HCEC 1CT (cell line): ENCODE measurements around the gene HBEGF.
A peak's percentile ranks its signal among the peaks of the same experiment; 100 is the strongest.
"Not testable (repeated sequence)": the region's sequence is repeated elsewhere in the genome, so short reads cannot be mapped to it uniquely, and the experiment has no call there.

ENCODE experiments used
- DNase-seq: peaks from one replicate; pipeline ENCODE4 v3.0.0-alpha.2; 2017

The HBEGF gene

DNA sequence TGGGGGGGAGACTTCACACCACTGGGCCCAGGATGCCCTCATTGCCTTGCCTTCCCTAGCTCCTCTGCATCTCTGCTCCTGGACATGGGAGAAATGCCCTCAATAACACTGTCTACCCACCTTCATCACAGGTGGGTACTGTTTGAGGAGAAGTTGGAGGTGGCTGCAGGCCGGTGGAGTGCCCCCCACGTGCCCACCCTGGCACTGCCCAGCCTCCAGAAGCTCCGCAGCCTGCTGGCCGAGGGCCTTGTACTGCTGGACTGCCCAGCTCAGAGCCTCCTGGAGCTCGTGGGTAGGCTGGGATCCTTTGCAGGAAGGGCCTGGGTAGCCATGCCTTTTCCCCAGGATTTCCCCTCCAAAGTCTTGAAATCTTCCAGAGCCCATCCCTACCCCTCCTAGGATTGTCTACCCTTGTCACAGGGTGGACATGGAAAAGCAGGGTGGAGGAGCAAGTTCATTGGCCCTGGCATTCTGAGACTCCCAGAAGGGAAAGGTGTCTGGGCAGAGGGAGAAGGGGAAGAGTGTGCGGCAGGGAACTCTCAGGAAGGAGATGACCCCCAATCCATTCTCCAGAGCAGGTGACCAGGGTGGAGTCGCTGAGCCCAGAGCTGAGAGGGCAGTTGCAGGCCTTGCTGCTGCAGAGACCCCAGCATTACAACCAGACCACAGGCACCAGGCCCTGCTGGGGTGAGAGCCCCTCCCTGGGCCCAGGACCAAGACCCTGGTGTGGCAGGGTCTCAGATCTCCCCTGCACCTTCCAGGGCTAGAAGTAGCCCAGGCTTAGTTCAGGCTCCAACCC is 14.5 kb upstream of the HBEGF start:
- DNase-seq, result no peak

DNA sequence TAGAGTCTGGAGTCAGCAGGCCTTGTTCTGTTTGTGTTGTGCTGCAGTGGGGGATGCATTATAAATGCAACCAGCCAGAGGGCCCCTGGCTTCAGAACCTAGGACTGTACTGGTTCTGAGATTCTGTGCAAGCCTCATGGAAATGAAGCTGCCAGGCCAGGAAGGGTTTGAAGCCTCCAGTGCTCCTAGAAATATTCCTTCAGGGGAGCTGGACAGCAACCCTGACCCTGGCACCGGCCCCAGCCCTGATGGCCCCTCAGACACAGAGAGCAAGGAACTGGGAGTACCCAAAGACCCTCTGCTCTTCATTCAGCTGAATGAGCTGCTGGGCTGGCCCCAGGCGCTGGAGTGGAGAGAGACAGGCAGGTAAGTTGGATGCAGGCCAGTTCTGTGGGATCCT is 13.7 kb upstream of the HBEGF start, which contains the start of gene SLC4A9:
SLC4A9 (plus strand) TSS at position 94 of the 400 bp plus-strand sequence; CDS start at position 137, 43 bp downstream.
- DNase-seq, result no peak

DNA sequence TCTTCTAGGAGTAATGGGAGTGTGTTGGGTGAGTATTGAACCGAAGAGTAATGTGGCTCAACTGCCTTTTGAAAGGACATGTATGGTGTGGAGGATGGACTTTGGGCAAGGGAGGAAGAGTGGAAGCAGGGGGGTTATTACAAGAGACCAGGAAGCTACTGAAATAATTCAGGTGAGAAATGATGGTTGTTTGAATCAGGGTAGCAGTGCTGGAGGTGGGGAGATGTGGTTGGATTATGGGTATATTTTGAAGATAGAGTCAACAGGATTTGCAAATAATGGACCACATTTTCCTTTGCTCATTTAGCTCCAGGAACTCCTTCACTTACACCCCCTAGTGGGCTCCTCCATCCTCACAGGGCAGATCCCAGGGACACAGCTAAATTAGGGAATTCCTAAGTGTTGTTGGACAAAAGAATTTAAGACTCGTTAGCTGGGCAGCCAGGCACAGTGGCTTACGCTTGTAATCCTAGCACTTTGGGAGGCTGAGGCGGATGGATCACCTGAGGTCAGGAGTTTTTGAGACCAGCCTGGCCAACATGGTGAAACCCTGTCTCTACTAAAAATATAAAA is 12.4 kb upstream of the HBEGF start:
- DNase-seq, result peak; percentile 64

DNA sequence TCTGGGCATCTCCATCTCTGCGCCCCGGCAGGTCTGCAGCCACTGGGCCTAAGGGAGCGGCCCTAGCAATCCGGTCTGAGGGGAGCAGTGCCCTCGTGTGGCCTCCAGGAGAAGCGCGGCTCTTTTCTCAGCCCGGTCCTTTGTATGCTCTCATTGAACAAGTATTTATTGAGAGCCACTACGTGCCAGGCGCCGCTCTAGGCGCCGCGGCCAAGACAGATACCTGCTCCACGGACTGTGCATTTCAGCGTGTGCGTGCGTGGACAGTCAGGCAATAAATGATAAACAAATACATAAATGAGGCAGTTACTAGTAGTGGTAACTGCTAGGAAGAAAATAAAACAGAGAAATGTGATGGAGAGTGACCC is 11.3 kb upstream of the HBEGF start:
- peak; percentile 82 for DNase-seq

DNA sequence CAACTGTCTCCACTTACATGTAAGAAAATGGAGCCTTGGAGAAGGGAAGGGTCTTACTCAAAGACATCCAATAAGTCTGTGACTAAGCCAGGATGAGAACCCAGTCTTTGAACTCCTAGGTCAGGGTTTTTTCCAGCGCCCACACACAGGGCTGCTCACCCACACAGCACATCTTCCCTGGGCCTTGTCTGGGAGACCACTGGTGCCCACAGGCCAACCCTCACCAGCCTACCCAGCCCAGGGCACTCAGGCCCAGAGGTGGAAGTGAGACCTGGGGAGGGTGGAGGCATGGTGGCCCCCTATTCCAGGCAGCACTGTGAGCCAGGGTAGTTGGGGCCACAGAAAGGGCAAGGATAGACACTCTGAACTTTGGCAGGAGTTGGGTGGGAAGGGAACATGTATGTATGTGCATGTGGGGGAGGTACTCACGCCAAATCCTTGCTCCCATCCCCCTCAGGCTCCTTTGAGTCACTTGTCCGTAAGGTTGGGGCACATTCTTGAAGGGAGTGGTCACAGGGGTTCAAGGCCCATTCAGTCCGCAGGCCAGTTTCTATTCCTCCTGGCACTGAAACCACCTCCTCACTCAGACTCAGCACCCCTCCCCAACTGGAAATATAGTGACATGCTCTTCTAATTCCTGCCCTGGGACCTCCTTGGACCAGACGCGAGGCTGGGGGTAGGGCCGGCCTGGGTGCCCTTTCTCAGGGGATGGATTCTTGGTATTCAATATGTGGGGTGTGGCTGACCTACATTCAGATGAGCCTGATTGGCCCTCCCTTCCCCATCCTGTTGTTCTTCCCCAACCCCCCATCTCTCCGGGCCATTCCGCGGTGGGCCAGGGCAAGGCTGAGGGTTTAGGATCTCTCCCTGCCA is 10.7 kb upstream of the HBEGF start:
- DNase-seq, result no peak

DNA sequence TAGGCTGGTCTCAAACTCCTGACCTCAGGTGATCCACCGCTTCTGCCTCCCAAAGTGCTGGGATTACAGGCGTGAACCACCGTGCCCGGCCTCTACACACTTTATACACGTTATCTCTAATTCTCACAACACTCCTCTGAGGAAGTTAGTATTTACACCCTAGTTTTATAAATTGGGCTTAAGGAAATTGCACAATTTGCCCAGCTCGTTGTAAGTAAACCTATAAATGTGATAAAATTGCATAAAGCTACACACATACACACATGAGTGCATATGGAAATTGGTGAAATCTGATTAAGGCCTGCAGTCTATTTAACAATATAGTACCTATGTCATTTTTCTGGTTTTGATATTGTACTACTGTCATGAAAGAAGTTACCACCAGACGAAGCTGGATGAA is 9.1 kb upstream of the HBEGF start:
- DNase-seq, result no peak

DNA sequence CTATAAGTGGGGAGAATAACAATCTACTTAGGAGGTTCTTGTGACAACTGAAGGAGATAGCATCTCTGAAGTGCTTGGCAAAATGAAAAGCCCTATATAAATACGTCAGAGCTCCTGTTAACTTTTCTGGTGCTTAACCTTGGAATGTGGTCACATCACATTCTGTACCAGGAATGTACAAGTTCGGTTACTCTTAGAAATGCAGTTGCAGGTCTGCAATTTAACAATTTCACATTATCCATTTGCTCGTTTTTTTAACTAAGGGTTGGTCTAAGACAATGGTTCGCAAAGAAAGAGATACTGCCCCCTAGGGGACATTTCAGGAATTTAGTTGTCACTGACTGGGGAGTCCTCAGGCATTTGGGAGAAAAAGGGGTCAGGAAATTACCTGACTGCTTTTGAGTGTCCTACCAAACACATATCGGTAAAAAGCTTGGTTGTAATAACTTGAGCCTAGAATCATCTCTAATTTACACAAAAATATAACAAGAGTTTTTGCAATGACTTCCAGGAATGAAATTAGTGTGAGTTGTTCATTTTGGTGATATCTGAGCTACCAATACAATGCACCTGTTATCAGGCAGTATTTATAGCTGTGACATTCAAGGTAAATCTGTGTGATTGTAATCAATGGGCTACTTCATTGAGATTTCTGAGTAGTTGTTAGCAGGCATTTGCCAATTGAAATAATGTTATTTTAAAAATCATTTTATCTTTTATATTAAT is 5.4 kb upstream of the HBEGF start:
- DNase-seq, result peak; percentile 55

DNA sequence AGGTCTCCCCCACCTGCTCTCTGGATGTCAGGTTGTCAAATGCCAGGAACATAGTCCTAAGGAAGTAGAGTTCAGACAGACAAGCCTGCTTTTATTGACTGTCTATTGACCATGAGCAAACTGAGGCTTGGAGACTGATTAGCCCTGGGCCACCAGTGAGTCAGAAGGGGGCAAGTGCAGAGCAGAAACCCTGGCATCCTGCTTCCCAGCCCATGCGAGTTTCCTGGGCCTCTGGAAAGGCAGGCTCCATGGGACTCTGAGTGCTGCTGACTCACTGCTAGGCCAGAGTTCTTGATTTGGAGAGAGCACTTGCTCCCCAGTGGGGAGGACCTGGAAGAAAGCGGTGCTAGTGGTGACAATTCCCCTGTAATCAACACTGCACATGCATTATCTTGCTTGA is 2.8 kb upstream of the HBEGF start:
- peak; percentile 37 for DNase-seq

DNA sequence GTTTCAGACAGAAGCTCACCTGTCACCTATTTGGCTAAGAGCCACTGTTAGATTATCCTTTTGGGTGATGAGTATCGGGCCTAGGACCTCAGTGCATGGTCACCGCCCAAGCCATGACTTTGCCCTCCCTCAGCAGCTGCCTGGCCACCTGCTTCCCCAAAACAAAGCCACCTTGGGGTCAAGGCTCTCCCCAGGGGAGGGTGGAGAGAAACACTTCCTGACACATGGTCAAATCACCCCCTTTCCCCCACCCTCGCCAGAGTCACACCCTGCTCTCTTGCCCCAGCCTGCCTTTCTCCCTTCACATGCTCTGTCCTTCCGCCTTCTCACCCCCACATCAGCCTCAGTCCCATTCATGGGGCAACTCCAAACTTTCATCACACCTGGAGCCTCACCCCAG is 1.7 kb upstream of the HBEGF start:
- DNase-seq, result no peak

DNA sequence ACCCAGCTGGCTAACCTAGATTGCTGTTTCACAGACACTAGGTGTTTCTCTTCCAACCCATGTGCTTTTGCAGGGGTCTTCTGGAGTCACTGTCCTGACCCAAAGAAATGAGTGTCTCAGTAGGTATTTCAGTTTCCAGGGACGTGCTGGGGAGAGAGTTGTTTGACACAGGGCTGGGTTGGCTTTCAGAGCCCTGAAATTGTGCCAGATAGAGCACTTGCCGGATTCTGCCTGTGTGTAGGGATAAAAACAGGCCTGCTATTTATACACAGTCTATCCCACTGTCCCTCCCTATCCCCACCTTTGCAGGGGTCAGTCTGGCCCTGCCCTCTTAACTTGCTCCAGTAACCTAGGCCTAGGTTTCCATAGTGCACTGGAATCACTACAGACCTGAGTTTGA is 957 bp upstream of the HBEGF start:
- DNase-seq, result no peak

DNA sequence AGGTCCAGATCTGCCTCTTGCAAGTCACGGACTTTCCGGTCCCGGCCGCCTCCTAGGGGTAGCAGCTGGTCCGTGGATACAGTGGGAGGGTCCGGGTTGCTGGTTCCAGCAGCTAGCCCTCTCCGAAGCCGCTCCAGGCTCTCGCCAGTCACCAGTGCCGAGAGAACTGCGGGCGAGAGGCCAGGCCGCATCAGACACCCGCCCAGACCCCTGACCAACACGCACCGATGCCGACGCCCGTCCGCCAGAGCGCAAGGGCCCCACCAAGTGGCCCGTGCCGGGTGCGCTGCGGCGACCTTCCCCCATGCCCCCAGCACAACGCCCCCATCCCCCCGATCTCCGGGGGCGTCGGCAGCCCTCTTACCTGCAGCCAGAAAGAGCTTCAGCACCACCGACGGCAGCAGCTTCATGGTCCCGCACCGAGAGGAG is 470 bp downstream of the HBEGF start:
- DNase-seq, result peak; percentile 41

DNA sequence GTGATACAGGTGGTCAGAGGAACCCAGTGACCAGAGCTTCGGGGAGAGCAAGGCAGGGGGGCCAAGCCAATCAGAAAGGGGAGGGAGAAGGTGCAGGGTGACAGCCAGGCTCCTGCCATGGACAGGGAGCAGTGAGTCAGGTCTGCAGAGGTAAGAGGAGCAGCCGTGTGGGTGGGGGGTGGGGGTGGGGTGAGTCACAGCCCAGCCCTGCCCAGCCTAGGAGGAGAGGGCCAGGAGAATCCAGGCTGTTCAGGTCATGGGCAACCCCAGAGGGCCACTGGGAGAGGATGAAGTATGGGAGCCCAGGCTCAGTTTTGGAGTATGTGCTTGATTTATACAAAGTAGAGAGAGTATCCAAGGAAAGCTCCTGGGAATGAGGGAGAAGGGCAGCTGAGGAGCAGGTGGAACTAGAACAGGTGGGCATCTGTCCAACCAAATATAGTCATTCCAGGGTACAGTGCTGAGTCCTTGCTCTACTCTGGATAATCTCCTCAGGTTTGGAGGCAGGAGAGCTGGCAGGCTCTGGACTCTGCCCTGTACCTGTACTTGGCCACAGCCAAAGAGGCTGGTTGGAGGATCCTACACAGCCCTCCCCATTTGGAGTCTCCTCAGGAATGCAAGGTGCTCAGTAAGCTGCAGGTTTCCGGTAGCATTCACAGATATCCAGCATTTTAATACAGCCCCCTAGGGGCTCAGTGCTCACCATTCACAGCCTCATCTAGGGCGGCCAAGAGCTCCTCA is 1.6 kb downstream of the HBEGF start:
- DNase-seq, result no peak

DNA sequence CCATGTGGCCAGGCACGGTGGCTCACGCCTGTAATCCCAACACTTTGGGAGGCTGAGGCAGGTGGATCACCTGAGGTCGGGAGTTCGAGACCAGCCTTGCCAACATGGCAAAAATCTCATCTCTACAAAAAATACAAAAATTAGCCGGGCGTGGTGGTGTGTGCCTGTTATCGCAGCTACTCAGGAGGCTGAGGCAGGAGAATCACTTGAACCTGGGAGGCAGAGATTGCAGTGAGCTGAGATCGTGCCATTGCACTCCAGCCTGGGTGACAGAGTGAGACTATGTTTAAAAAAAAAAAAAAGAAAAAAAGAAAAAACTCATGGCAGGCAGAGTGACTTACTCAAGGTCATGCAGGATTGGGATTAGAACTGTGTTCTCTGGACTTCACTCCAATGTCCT is 2.6 kb downstream of the HBEGF start:
- not testable (repeated sequence) for DNase-seq

DNA sequence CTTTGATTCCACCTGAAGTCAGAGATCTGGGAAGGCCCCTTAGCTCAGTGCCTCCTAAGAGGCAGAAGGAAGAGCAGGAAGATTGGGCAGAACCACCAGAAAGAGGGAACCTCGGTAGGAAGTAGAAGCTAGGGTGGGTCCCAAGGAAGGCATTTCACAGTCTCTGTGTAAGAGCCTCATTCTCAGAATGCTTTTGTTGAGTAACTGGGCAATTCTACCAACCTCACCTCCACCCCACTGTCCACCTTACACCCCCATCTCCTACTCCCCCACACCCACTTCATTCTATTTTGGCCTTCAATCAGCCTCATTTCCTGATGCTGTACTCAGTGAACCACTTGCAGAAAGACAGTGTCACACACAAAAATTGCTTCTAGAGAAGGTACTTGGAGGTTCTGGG is 3.5 kb downstream of the HBEGF start:
- DNase-seq, result no peak

DNA sequence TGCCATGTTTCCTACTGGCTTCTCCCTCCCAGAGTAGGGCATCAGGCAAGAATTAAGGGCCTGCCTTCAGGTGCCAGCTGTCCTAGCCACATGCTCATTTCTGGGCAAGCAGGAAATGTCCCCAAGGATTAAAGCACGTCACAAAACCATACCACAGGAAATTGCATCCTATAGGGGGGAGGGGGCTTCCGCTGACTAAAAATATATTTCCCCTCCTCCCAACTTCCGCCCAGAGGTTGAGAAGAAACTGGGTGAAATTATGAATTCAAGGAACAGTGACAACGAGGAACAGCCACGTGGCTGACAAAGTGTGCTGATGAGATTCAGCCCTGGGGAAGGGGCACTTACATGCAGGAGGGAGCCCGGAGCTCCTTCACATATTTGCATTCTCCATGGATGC is 4.1 kb downstream of the HBEGF start:
- no peak for DNase-seq

DNA sequence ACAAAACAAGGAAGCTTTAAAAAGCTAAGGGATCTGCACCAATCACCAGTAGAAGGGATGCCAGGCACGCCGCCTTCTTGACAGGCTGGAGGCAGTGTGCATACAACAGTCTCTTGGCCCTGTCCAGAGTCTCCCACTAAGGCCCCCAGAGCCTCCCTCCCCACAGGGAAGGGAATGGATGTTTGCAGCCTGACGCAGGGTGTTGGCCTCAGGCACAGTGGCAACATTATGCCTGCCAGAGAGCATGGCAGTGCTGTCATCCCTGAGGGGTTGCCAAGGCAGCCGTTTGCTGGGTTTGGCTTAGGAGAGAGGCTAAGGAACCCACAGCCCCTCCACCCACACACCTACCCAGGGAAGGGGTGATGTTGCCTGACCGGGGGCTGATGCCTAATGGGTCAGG is 4.8 kb downstream of the HBEGF start:
- DNase-seq, result no peak

DNA sequence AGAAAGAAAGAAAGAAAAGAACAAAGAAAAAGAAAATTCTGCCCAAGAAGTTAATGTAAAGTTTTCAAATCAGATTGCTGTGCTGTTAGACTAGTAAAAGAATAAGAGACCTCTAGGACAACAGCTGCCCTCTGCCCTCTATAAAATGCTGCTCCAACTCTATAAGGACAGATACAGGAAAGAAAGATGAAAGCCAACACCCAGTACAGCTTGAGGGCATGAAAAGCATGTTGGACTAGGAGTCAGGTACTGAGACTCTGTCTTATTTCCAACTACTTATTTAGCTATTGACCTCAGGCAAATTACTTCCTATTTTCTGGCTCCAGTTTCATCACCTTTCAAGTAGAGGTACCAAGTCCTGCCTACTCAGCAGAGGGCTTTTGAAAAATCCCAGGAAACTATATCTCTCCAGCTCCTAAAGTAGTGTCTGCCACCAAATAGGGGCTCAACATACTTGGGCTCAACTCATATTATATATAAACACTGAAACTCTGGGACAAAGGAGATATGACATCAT is 5.7 kb downstream of the HBEGF start:
- no peak for DNase-seq

DNA sequence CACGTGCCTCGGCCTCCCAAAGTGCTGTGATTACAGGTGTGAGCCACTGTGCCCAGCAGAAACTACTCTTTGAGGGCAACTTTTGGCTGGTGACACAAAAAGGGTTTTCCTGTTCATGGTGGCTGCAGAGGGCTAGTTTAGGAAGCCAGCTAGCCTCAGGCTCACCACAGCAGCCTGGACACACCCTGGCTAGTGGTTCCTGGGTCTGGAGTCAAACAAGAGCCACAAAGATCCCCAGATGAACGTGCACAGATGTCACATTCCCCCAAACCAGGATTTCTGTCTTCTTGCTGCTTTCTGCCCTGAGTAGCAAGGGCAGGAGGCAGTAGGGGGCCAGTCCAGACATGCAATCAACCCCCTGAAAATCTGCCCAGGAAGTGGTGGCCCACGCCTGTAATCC is 6.8 kb downstream of the HBEGF start:
- DNase-seq, result no peak

DNA sequence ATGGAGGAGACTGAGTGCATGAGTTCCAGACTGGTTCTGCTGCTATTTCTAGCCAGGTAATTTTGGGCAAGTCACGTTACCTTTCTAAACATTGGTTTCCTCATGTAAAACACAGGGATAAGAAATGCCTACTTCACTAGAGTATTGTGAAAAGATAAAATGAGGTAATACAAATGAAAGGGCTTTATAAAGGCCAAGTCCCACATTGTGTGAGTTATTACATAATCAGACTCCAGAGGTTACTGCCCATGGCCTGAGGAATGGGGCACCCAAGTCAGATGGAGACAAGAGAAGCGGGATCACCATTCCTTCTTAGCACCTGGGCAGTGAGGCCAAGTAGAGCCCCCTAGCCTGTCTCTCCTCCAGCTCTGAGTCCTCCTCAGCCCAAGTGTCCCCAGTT is 7.5 kb downstream of the HBEGF start:
- DNase-seq, result no peak

DNA sequence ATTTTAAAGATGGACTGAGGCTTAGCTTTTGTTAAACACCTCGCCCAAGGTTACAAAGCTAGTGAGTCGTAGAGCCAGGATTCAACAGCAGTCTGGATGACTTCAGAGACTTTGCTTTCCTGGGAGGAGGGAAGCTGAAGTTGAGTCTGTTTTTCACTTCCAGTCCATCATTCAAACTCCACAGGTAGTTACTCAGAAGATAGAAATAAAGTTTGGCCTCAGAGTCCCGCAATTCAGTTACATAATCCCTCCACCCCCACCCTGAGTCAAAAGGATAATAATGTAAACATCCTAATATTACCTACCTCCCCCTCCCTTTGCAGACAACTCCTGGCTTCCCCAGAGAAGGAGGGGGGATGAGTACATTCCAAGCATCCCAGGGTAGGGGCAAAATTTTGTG is 8.1 kb downstream of the HBEGF start:
- DNase-seq, result no peak

DNA sequence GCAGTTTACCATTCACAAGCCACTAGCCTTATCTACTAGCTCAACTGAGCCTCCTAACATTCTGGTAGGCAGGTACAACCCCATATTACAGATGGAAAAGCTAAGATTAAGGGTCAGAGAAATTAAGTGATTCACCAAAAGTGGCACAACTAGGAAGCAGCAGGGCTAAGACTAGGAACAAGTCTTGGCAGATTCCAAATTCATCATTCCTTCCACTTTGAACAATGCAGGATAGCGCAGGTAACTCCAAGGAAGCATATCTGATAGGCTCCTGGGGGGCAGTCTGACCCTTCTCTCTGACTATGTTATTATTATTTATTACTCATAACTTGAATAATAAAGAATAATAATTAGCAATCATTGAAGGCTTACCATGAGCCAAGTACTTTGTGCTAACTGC is 8.5 kb downstream of the HBEGF start:
- DNase-seq, result no peak

DNA sequence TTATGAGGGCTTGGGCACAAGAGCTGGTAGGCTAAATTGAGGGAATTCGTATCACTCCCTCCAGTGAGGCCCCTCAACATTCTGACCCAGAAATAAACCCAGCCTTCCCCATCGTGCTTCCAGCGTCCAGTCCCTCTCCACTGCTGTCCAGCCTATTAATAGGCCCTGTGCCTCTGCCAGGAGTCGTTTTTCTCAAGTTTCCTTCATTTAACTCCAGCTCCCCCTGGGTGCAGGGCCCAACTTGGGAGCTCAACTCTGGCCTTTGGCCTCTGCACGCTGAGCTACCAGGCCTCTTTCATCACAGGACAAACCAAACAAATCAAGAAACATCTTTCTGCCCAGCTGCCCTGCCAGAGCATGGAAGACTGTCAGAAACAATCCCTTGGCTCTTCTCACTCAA is 10.0 kb downstream of the HBEGF start:
- DNase-seq, result no peak
